T-helper 1 cell treated with Interleukin-12 subunit alpha and Interleukin-12 subunit beta and Interleukin-4 antibody, amounts not matched to agents 30 μg/mL and 1 μg/mL, for 36 hours (primary cell): ENCODE measurements around the gene RMI2.
A peak's percentile ranks its signal among the peaks of the same experiment; 100 is the strongest.

Experiments used
- H3K27ac Mint-ChIP-seq: one replicate; pipeline ENCODE4 v1.8.0; 2021; ENCODE audit warnings: mild to moderate bottlenecking, mixed read lengths
- H3K27me3 Mint-ChIP-seq: one replicate; pipeline ENCODE4 v1.8.0; 2021; ENCODE audit warnings: low read depth, mixed read lengths
- H3K36me3 Mint-ChIP-seq: one replicate; pipeline ENCODE4 v1.8.0; 2021; ENCODE audit warnings: low read depth, mixed read lengths
- H3K4me1 Mint-ChIP-seq: one replicate; pipeline ENCODE4 v1.8.0; 2021; ENCODE audit warnings: low read depth, mixed read lengths
- H3K4me3 Mint-ChIP-seq: one replicate; pipeline ENCODE4 v1.8.0; 2021; ENCODE audit warnings: mild to moderate bottlenecking, moderate library complexity, mixed read lengths
- H3K9me3 Mint-ChIP-seq: one replicate; pipeline ENCODE4 v1.8.0; 2021; ENCODE audit warnings: mixed read lengths

RMI2 gene

GRCh38 chr16:11330526-11331237, 14.6 kb upstream of the RMI2 start:
- no peaks in the 10 kb centered on the region for H3K27me3 Mint-ChIP-seq

GRCh38 chr16:11331967-11332366, 13.3 kb upstream of the RMI2 start:
- peaks cover 35% of the 10 kb centered on the region for H3K4me1 Mint-ChIP-seq
- no peak overlapping the region for H3K4me3 Mint-ChIP-seq
- H3K36me3 Mint-ChIP-seq = peaks cover 4% of the 10 kb centered on the region
- H3K27ac Mint-ChIP-seq = no peak overlapping the region
- peaks cover 8% of the 10 kb centered on the region for H3K9me3 Mint-ChIP-seq
- H3K27me3 Mint-ChIP-seq = no peaks in the 10 kb centered on the region

More at GRCh38 chr16:11330526-11331237, 14.6 kb upstream of the RMI2 start:
- no peak overlapping the region for H3K4me3 Mint-ChIP-seq
- H3K27ac Mint-ChIP-seq = no peak overlapping the region
- H3K36me3 Mint-ChIP-seq = peaks cover 7% of the 10 kb centered on the region
- H3K9me3 Mint-ChIP-seq = peaks cover 8% of the 10 kb centered on the region
- H3K4me1 Mint-ChIP-seq = peaks cover 45% of the 10 kb centered on the region

GRCh38 chr16:11333010-11333409, 12.2 kb upstream of the RMI2 start:
- Mint-ChIP-seq H3K4me3 (no peak overlapping the region), H3K4me1 (peaks cover 26% of the 10 kb centered on the region), H3K27me3 (no peaks in the 10 kb centered on the region), H3K36me3 (peaks cover 1% of the 10 kb centered on the region), H3K27ac (no peak overlapping the region), H3K9me3 (peaks cover 3% of the 10 kb centered on the region)

GRCh38 chr16:11333702-11334101, 11.6 kb upstream of the RMI2 start:
- Mint-ChIP-seq H3K4me3 (no peak overlapping the region), H3K4me1 (peaks cover 19% of the 10 kb centered on the region)

GRCh38 chr16:11334831-11335404, 10.3 kb upstream of the RMI2 start:
- H3K27me3 Mint-ChIP-seq = no peaks in the 10 kb centered on the region
- H3K36me3 Mint-ChIP-seq = no peaks in the 10 kb centered on the region
- no peak overlapping the region for H3K4me3 Mint-ChIP-seq
- peaks cover 3% of the 10 kb centered on the region for H3K9me3 Mint-ChIP-seq
- peak overlapping the region; percentile 55 for H3K27ac Mint-ChIP-seq
- H3K4me1 Mint-ChIP-seq = peaks cover 9% of the 10 kb centered on the region

More at GRCh38 chr16:11333702-11334101, 11.6 kb upstream of the RMI2 start:
- peaks cover 3% of the 10 kb centered on the region for H3K9me3 Mint-ChIP-seq
- no peak overlapping the region for H3K27ac Mint-ChIP-seq
- no peaks in the 10 kb centered on the region for H3K36me3 Mint-ChIP-seq
- no peaks in the 10 kb centered on the region for H3K27me3 Mint-ChIP-seq

GRCh38 chr16:11339075-11339474, 6.2 kb upstream of the RMI2 start:
- no peaks in the 10 kb centered on the region for H3K27me3 Mint-ChIP-seq
- no peaks in the 10 kb centered on the region for H3K36me3 Mint-ChIP-seq
- peaks cover 6% of the 10 kb centered on the region for H3K4me1 Mint-ChIP-seq
- H3K9me3 Mint-ChIP-seq = peaks cover 3% of the 10 kb centered on the region
- H3K27ac Mint-ChIP-seq = no peak overlapping the region
- H3K4me3 Mint-ChIP-seq = no peak overlapping the region

- H3K4me1 Mint-ChIP-seq = peaks cover 10% of the 10 kb centered on the region
- no peaks in the 10 kb centered on the region for H3K9me3 Mint-ChIP-seq
- H3K27me3 Mint-ChIP-seq = no peaks in the 10 kb centered on the region
- H3K4me3 Mint-ChIP-seq = no peak overlapping the region
- no peak overlapping the region for H3K27ac Mint-ChIP-seq
- no peaks in the 10 kb centered on the region for H3K36me3 Mint-ChIP-seq
Measured at GRCh38 chr16:11340710-11341109, 4.5 kb upstream of the RMI2 start.

GRCh38 chr16:11341371-11341770, 3.9 kb upstream of the RMI2 start:
- no peak overlapping the region for H3K4me3 Mint-ChIP-seq
- H3K27ac Mint-ChIP-seq = no peak overlapping the region
- peaks cover 10% of the 10 kb centered on the region for H3K4me1 Mint-ChIP-seq

GRCh38 chr16:11342021-11342855, 3.0 kb upstream of the RMI2 start:
- Mint-ChIP-seq H3K4me3 (no peak overlapping the region), H3K36me3 (peaks cover 2% of the 10 kb centered on the region), H3K9me3 (no peaks in the 10 kb centered on the region), H3K27me3 (no peaks in the 10 kb centered on the region), H3K27ac (no peak overlapping the region), H3K4me1 (peaks cover 17% of the 10 kb centered on the region)

More at GRCh38 chr16:11341371-11341770, 3.9 kb upstream of the RMI2 start:
- Mint-ChIP-seq H3K27me3 (no peaks in the 10 kb centered on the region), H3K36me3 (no peaks in the 10 kb centered on the region), H3K9me3 (no peaks in the 10 kb centered on the region)

GRCh38 chr16:11346700-11347319, 1.6 kb downstream of the RMI2 start:
- Mint-ChIP-seq H3K27me3 (no peaks in the 10 kb centered on the region), H3K4me1 (peaks cover 43% of the 10 kb centered on the region), H3K4me3 (peak overlapping the region; percentile 81), H3K9me3 (no peaks in the 10 kb centered on the region), H3K36me3 (peaks cover 20% of the 10 kb centered on the region), H3K27ac (peak overlapping the region; percentile 10)

- H3K4me1 Mint-ChIP-seq = peaks cover 40% of the 10 kb centered on the region
- H3K27ac Mint-ChIP-seq = no peak overlapping the region
- no peak overlapping the region for H3K4me3 Mint-ChIP-seq
- H3K9me3 Mint-ChIP-seq = no peaks in the 10 kb centered on the region
- no peaks in the 10 kb centered on the region for H3K27me3 Mint-ChIP-seq
- peaks cover 22% of the 10 kb centered on the region for H3K36me3 Mint-ChIP-seq
Measured at GRCh38 chr16:11347831-11348230, 2.6 kb downstream of the RMI2 start.

- H3K36me3 Mint-ChIP-seq = peaks cover 27% of the 10 kb centered on the region
- no peak overlapping the region for H3K4me3 Mint-ChIP-seq
- no peak overlapping the region for H3K27ac Mint-ChIP-seq
- peaks cover 47% of the 10 kb centered on the region for H3K4me1 Mint-ChIP-seq
- H3K9me3 Mint-ChIP-seq = no peaks in the 10 kb centered on the region
- no peaks in the 10 kb centered on the region for H3K27me3 Mint-ChIP-seq
Measured at GRCh38 chr16:11348737-11349598, 3.7 kb downstream of the RMI2 start.

- Mint-ChIP-seq H3K9me3 (no peaks in the 10 kb centered on the region), H3K4me1 (peaks cover 53% of the 10 kb centered on the region), H3K27ac (no peak overlapping the region), H3K36me3 (peaks cover 28% of the 10 kb centered on the region), H3K4me3 (no peak overlapping the region), H3K27me3 (no peaks in the 10 kb centered on the region)
Measured at GRCh38 chr16:11349599-11350276, 4.5 kb downstream of the RMI2 start.
